SHP77 (cell line): ENCODE data around the gene SHC4.

Experiments
- DNase-seq, 2 experiments: peaks; one replicate each; lab custom pipeline; 2025; lab: John Stamatoyannopoulos, UW

The SHC4 gene

GRCh38 chr15:48845123-48845522 is 118.6 kb downstream of the SHC4 start:
- no peak for DNase-seq

- peak in 1 of 2 experiments; percentile 72 for DNase-seq
Measured at GRCh38 chr15:48842501-48842900, 121.2 kb downstream of the SHC4 start.

GRCh38 chr15:48834756-48835155 is 129.0 kb downstream of the SHC4 start:
- no peak for DNase-seq

GRCh38 chr15:48833526-48834239 is 130.0 kb downstream of the SHC4 start:
- no peak for DNase-seq

GRCh38 chr15:48832648-48833047 is 131.1 kb downstream of the SHC4 start:
- DNase-seq: no peak

GRCh38 chr15:48828906-48829305 is 134.8 kb downstream of the SHC4 start:
- no peak for DNase-seq

GRCh38 chr15:48828471-48828870 is 135.2 kb downstream of the SHC4 start:
- DNase-seq: no peak

- no peak for DNase-seq
Measured at GRCh38 chr15:48825075-48825474, 138.6 kb downstream of the SHC4 start.

GRCh38 chr15:48823706-48824105 is 140.0 kb downstream of the SHC4 start:
- DNase-seq: no peak

- DNase-seq: no peak
Measured at GRCh38 chr15:48823237-48823636, 140.5 kb downstream of the SHC4 start.

- DNase-seq: no peak
Measured at GRCh38 chr15:48814286-48814685, 149.4 kb downstream of the SHC4 start.

GRCh38 chr15:48811325-48811958 is 152.3 kb downstream of the SHC4 start:
- DNase-seq: peak in 1 of 2 experiments; percentile 7

GRCh38 chr15:48810414-48811324 is 153.1 kb downstream of the SHC4 start, which contains the start of gene CEP152:
CEP152 (minus strand) TSS chr15:48811069; CDS start chr15:48805649, 5,420 bp downstream.
- DNase-seq: peak; percentile 99

GRCh38 chr15:48806151-48806550 is 157.6 kb downstream of the SHC4 start:
- DNase-seq: no peak

- DNase-seq: no peak
Measured at GRCh38 chr15:48805591-48805990, 158.1 kb downstream of the SHC4 start.

GRCh38 chr15:48803877-48804276 is 159.8 kb downstream of the SHC4 start:
- DNase-seq: peak in 1 of 2 experiments; percentile 25

- no peak for DNase-seq
Measured at GRCh38 chr15:48802867-48803266, 160.9 kb downstream of the SHC4 start.

GRCh38 chr15:48802257-48802656 is 161.5 kb downstream of the SHC4 start:
- DNase-seq: no peak

GRCh38 chr15:48800811-48801455 is 162.8 kb downstream of the SHC4 start:
- no peak for DNase-seq

- DNase-seq: no peak
Measured at GRCh38 chr15:48800245-48800644, 163.5 kb downstream of the SHC4 start.

GRCh38 chr15:48798319-48798718 is 165.4 kb downstream of the SHC4 start:
- DNase-seq: no peak

GRCh38 chr15:48796930-48797329 is 166.8 kb downstream of the SHC4 start:
- no peak for DNase-seq
